ENCODE measurements around the gene RGS9BP. TPM values are rescaled to one million over a fixed set of nuclear protein-coding genes. Genes with fewer than 3 reads are reported as not detected.

RGS9BP gene, protein sequence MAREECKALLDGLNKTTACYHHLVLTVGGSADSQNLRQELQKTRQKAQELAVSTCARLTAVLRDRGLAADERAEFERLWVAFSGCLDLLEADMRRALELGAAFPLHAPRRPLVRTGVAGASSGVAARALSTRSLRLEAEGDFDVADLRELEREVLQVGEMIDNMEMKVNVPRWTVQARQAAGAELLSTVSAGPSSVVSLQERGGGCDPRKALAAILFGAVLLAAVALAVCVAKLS
- total RNA-seq (2013; cell fraction: nucleolus; rRNA removed): 0.13 TPM in 1 of 2 replicates, not detected in the other
- 0.05 and 0.06 TPM in 2 replicates for total RNA-seq (2014; rRNA removed)
- 0.04 TPM in 1 of 2 replicates, not detected in the other for total RNA-seq (2014; rRNA removed; fragmentation: Illumina TruSeq; extraction: Trizol)
- 0.10 TPM in 1 of 2 replicates, not detected in the other for total RNA-seq (2021)
- polyA plus RNA-seq (2011; ENCODE audit: low read depth): not detected
- polyA plus RNA-seq (2011; rRNA removed): 0.01 and 0.04 TPM in 2 replicates
- 0.03 TPM in 1 of 2 replicates, not detected in the other for polyA plus RNA-seq (2011; cell fraction: cytosol; rRNA removed)
- 0.03 TPM in 1 of 2 replicates, not detected in the other for polyA plus RNA-seq (2011; cell fraction: nucleus; rRNA removed)
- 0.10 TPM in 1 of 2 replicates, not detected in the other for polyA plus RNA-seq (2012)
- polyA plus RNA-seq (2014; fragmentation: Illumina TruSeq; extraction: Trizol): not detected in 2 replicates
- polyA plus RNA-seq (2014; fragmentation: Nextera tagmentation; extraction: Ambion mirVana): not detected
- polyA plus RNA-seq (2014; rRNA removed): not detected in 2 replicates
- not detected for polyA plus RNA-seq (2016; fragmentation: Nextera tagmentation; extraction: Ambion mirVana)
- 0.10 TPM in 1 of 2 replicates, not detected in the other for polyA minus RNA-seq (2011; rRNA and poly(A)+ RNA removed)
- not detected in 2 replicates for polyA minus RNA-seq (2011; cell fraction: cytosol; rRNA and poly(A)+ RNA removed)
- polyA minus RNA-seq (2011; cell fraction: nucleus; rRNA and poly(A)+ RNA removed): 0.36 TPM in 1 of 2 replicates, not detected in the other
- Bru-seq, nascent RNA: percentile 18 among the genes with signal in this experiment
- percentile 23 among the genes with signal in this experiment for BruChase-seq, experiment 1, labeled RNA remaining after a 6-hour chase
- BruChase-seq, experiment 2, labeled RNA remaining after a 2-hour chase: percentile 32 among the genes with signal in this experiment
- long read RNA-seq, experiment 1: 0 reads
- long read RNA-seq, experiment 2: 0 reads

DNA sequence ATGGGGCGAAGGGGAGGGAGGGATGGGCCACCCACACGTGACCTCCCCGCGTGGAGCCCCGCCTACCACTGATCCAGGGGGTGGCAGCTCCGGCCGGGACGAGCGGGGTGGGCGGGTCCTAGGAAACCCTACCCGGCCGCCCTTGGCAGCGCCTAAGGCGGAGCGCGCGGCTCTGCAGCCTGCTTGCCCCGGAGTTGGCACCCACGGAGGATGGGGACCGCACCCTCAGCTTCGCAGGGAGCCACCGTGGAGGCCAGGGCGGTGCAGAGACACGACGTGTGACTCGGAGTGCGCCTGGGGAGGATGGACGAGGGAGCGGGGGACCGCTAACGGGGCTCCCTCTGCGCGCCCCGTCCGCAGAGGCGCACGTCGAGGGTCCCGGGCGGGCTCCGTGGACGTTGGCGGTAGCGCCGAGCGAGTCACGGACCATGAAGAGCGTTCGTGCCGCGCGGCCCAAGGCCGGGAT, at the start of gene RGS9BP:
RGS9BP (plus strand) TSS at position 129 of the 466 bp plus-strand sequence. CDS start 416 bp downstream, outside the sequence.
- no TSS peak for BruUV-seq (replicated peaks)
- Histone ChIP-seq H3K36me3 (ENCODE audit: control insufficient read depth in 2 of 2, insufficient read depth in 2 of 2, low read length in 1 of 2) (no peaks in the 10 kb centered on the region; a peak in 1 of 4 replicates), H3K9ac (ENCODE audit: control insufficient read depth, insufficient read depth, low read length) (peak within 1 kb of the TSS; percentile 77), H3K79me2 (ENCODE audit: control insufficient read depth, insufficient read depth, low read length) (peaks cover 32% of the 10 kb centered on the region), H3K4me3 (peak within 1 kb of the TSS; percentile 83), H3K9me3 (replicated peaks; ENCODE audit: control insufficient read depth, insufficient read depth, low read length) (no peaks in the 10 kb centered on the region; the same call in 2 of the 3 replicates), H3K4me1 (ENCODE audit: control insufficient read depth, insufficient read depth, low read length) (peaks cover 20% of the 10 kb centered on the region), H3K27ac (ENCODE audit: control insufficient read depth, insufficient read depth) (peak within 1 kb of the TSS; percentile 53), H3K4me2 (ENCODE audit: control insufficient read depth, insufficient read depth) (peak within 1 kb of the TSS; percentile 94), H3K27me3 (replicated peaks in 1 of 2; ENCODE audit: control insufficient read depth in 2 of 2, insufficient read depth in 2 of 2, low read length in 1 of 2) (peaks cover 2 to 7% of the 10 kb centered on the region in 2 experiments; a peak in 3 of 4 replicates), H4K20me1 (ENCODE audit: control insufficient read depth, insufficient read depth) (0 out of 2 replicates have a peak, but pooled peaks cover 2% of the 10 kb centered on the region), H2AFZ (ENCODE audit: control insufficient read depth, low read depth, low read length) (peak within 1 kb of the TSS; percentile 94)
- CTCF ChIA-PET: interaction anchor here (1.0 kb wide), 1 partner anchor 14 kb away, joined by 3 read pairs; no protein-coding TSS in a partner anchor
- POLR2A ChIA-PET: interaction anchor here (0.5 to 1.1 kb wide), 3 partner anchors 15 to 604 kb away, joined by 3 to 4 read pairs (median 3); partner anchors contain the start of gene NUDT19
- DNase-seq (ENCODE audit: low read depth, low spot score) (no peak), FAIRE-seq (no peak), ATAC-seq (peak; percentile 47)
- SMC1A ChIA-PET (ENCODE audit: uncharacterized antibody, unreplicated experiment): interaction anchor here (1.4 kb wide), 1 partner anchor 15 kb away, joined by 4 read pairs; no protein-coding TSS in a partner anchor
- in situ Hi-C loops (cut with MboI) (no loop called here), intact Hi-C loops (cut with micrococcal nuclease; ENCODE audit: unreplicated experiment) (no loop called here)
- RAD21 ChIA-PET (ENCODE audit: unreplicated experiment): no interaction called here
- 3% methylated on average over 50 of the region's 53 CpGs for WGBS (ENCODE audit: insufficient coverage, insufficient replicate concordance, low lambda C conversion rate, missing lambda C conversion rate)
- TF ChIP-seq PAX5 (IDR thresholded peaks at IDR 0.05; ENCODE audit: borderline replicate concordance, low read depth, low read length): no peak
- no peak for TF ChIP-seq NFYB (IDR thresholded peaks at IDR 0.05; ENCODE audit: insufficient read depth, low read depth, low read length)
- TF ChIP-seq, protein P1, sequence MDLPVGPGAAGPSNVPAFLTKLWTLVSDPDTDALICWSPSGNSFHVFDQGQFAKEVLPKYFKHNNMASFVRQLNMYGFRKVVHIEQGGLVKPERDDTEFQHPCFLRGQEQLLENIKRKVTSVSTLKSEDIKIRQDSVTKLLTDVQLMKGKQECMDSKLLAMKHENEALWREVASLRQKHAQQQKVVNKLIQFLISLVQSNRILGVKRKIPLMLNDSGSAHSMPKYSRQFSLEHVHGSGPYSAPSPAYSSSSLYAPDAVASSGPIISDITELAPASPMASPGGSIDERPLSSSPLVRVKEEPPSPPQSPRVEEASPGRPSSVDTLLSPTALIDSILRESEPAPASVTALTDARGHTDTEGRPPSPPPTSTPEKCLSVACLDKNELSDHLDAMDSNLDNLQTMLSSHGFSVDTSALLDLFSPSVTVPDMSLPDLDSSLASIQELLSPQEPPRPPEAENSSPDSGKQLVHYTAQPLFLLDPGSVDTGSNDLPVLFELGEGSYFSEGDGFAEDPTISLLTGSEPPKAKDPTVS (IDR thresholded peaks at IDR 0.05; ENCODE audit: low read depth, low read length): no peak
- no peak for TF ChIP-seq SREBF1 (IDR thresholded peaks at IDR 0.05; ENCODE audit: low read length)
- no peak for TF ChIP-seq ZNF622 (IDR thresholded peaks at IDR 0.05)
- no peak for TF ChIP-seq ZNF217 (IDR thresholded peaks at IDR 0.05)
- TF ChIP-seq, protein P2, sequence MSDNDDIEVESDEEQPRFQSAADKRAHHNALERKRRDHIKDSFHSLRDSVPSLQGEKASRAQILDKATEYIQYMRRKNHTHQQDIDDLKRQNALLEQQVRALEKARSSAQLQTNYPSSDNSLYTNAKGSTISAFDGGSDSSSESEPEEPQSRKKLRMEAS (IDR thresholded peaks at IDR 0.05; ENCODE audit: low read depth, low read length): peak; percentile 29; the same call in 1 of the 2 replicates
- TF ChIP-seq, protein P3, sequence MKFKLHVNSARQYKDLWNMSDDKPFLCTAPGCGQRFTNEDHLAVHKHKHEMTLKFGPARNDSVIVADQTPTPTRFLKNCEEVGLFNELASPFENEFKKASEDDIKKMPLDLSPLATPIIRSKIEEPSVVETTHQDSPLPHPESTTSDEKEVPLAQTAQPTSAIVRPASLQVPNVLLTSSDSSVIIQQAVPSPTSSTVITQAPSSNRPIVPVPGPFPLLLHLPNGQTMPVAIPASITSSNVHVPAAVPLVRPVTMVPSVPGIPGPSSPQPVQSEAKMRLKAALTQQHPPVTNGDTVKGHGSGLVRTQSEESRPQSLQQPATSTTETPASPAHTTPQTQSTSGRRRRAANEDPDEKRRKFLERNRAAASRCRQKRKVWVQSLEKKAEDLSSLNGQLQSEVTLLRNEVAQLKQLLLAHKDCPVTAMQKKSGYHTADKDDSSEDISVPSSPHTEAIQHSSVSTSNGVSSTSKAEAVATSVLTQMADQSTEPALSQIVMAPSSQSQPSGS (IDR thresholded peaks at IDR 0.05; ENCODE audit: low read length): no peak
- no peak for TF ChIP-seq CHD1 (IDR thresholded peaks at IDR 0.05; ENCODE audit: low read depth, low read length)
- TF ChIP-seq, protein P4, sequence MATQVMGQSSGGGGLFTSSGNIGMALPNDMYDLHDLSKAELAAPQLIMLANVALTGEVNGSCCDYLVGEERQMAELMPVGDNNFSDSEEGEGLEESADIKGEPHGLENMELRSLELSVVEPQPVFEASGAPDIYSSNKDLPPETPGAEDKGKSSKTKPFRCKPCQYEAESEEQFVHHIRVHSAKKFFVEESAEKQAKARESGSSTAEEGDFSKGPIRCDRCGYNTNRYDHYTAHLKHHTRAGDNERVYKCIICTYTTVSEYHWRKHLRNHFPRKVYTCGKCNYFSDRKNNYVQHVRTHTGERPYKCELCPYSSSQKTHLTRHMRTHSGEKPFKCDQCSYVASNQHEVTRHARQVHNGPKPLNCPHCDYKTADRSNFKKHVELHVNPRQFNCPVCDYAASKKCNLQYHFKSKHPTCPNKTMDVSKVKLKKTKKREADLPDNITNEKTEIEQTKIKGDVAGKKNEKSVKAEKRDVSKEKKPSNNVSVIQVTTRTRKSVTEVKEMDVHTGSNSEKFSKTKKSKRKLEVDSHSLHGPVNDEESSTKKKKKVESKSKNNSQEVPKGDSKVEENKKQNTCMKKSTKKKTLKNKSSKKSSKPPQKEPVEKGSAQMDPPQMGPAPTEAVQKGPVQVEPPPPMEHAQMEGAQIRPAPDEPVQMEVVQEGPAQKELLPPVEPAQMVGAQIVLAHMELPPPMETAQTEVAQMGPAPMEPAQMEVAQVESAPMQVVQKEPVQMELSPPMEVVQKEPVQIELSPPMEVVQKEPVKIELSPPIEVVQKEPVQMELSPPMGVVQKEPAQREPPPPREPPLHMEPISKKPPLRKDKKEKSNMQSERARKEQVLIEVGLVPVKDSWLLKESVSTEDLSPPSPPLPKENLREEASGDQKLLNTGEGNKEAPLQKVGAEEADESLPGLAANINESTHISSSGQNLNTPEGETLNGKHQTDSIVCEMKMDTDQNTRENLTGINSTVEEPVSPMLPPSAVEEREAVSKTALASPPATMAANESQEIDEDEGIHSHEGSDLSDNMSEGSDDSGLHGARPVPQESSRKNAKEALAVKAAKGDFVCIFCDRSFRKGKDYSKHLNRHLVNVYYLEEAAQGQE (IDR thresholded peaks at IDR 0.05; ENCODE audit: low read depth, low read length): no peak
- no peak for TF ChIP-seq ETV6 (conservative IDR thresholded peaks at IDR 0.05 in 1 of 2, IDR thresholded peaks at IDR 0.05 in 1 of 2; ENCODE audit: borderline replicate concordance in 1 of 2, low read depth in 1 of 2)
- TF ChIP-seq HDAC6 (IDR thresholded peaks at IDR 0.05; ENCODE audit: unreplicated experiment): no peak
